ENCODE data around the gene ERBIN.

DNA sequence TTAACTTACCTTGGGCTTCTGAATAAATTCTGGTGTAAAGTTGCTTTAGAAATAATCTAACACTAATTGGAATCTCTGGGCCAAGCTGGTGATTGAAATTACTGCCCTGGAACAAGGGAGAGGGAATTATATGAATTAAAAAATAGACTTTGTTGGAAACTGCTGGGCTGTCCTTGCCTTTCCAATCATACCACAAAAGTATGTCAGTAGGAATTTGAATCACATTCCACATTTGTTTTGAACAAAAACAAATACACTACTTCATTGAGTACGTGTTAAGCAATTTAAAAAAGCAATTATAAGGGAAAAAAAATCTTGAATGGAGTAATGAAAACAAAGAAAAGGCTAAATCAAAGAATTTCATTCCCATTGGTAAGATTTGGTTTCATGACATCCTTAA is 115.3 kb downstream of the ERBIN start:
- TF ChIP-seq EZH2 (IDR thresholded peaks at IDR 0.05; ENCODE audit: insufficient read depth, poor library complexity, severe bottlenecking) (no peak), EZH2phosphoT487 (IDR thresholded peaks at IDR 0.05; ENCODE audit: insufficient read depth, low read depth) (no peak)

Measured in GM23248 (cell line).